MV-4-11 (cell line): Measurements from ENCODE around the gene TBC1D26.
A peak's percentile ranks its signal among the peaks of the same experiment; 100 is the strongest.
"Not testable (repeated sequence)": the region's sequence is repeated elsewhere in the genome, so short reads cannot be mapped to it uniquely, and the experiment has no call there.

Experiments used
- DNase-seq: peaks from one replicate; lab custom pipeline; 2025; lab: John Stamatoyannopoulos, UW

The TBC1D26 gene

DNA sequence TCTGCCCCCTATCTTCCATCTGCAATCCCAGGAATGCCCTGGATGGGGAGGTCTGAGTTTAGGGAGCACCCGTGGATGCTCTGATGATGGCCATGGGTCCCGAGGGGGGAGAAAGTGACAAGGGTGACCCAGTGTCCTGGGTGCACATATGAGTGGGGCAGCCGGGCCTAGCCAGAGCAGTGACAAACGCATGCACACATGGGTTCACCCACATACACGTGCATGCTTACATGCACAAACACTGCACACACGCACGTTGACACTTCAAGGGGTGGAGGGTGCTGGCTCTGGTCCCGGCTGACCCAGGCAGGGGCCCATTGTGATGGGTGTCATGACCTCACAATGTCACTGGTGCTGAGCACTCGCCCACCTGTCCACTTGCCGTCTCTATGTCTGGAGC is at the start of gene TBC1D26:
Gene TBC1D26 (plus strand): TSS at position 384 of the 400 bp plus-strand sequence. CDS start 3,066 bp downstream, outside the sequence.
- not testable (repeated sequence) for DNase-seq

DNA sequence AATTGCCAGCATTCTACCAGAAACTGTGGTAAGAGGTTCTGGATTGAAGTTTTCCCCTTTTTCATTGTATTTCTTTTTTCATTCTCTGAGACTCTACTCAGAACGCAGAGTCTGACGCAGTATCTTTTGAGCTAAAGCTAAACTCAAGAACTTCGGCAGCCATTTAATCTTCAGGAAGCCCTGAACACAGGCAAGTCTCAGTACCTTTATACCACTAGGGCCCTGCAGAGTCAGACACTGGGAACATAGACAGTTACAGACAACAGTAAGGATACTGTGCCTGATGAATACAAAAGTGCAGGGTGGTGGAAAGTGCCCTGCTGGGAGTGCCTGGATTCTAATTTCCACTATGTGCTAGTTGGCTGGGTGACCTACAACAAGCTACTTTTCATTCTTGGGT is 48.9 kb upstream of the TBC1D26 start:
- not testable (repeated sequence) for DNase-seq

DNA sequence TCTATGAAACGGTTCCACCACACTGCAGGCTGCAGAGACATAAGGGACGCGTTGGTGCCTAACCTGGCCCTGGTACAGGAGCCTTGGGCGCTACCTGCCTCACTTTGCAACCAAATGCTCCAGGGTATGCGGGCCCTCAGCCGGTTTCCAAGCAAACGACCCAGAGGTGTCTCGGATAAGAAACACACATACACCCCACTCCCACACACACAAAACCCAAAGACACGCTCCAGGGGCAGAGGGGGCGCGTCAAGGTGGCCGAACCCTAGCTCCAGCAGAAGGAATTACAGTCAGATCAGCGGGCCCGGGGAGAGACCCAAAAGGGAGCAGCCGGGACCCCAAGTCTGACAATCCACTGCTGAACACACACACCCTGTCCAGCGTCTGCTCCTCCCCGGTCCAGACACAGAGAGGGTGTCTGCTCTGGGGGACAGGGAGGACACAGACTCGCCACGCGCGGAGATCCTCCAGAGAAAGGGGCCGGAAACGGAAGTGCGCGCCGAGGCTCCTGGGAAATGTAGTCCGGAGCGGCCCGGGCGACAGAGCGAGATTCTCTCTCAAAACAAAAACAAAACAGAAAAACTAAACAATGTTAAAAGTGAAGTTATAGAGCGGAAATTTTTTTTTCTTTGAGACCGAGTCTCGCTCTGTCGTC is 48.1 kb upstream of the TBC1D26 start, which contains the start of gene TRIM16:
Gene TRIM16 (minus strand): TSS at position 488 of the 655 bp plus-strand sequence. CDS start 32,702 bp downstream, outside the sequence.
- DNase-seq, result peak; percentile 70

DNA sequence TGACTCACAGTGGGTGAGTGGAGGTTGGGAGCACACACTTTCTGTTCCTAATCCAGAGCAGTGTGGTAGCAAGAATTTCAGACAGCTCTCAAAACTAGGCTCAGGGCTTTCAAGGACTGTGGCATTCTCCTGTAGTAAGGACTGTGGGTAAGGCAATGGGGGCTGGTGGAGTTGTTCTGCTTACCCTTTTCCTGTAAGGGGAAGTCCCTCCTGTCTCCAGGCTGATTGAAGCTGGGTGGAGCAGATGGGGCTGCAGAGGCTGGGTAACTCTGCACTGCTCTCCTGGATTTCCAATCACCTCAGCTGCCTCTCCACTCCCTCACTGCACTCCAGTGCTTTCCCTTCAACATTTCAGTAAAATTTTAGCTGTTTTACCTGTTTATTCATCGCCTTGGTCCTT is 44.6 kb upstream of the TBC1D26 start:
- peak; percentile 56 for DNase-seq

DNA sequence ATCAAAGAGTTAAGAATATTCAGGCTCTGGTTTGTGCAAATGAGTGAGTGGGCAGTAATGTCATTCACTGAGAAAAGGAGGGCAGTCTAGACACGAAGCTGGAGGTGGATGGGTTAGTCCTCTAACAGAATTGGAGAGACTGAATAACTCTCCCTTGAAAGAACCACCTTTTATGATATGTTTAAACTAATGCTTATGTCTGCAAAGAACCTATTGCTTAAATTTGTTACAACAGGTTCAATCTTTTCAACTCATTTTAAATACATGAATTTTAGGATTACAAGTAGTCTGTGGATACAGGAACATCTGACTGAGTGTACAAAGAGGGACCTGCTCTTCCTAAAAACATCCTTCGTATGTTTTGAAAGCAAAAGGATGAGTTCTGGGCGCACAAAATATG is 33.1 kb upstream of the TBC1D26 start:
- not testable (repeated sequence) for DNase-seq

DNA sequence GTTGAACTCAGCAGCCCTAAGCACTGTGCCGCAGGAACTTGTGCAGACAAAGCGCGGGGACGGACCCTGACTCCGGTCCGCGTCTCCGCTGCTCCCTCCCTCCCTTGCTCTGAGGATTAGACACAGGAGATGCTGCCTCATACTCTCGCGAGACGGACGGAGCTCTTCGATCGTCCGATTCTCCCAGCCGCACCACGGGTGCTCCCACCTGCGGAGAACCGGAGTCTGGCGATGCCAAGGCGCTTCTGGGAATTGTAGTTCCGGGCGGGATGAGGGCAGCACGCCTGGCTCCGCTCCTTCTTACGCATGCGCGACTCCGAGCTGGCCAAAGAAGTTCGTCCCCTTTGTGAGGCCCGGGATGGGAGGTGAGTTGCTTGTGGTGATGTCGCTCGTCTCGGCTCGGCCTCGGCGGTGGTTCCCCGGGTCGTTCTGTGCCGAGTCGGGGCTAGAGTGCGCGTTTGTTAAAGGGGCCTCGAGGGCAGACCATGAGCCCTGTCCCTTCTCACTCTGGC is 32.6 kb upstream of the TBC1D26 start, which contains the start of gene ZNF286A:
Gene ZNF286A (plus strand): TSS at position 340 of the 512 bp plus-strand sequence. CDS start 578 bp downstream, outside the sequence.
- peak; percentile 100 for DNase-seq

DNA sequence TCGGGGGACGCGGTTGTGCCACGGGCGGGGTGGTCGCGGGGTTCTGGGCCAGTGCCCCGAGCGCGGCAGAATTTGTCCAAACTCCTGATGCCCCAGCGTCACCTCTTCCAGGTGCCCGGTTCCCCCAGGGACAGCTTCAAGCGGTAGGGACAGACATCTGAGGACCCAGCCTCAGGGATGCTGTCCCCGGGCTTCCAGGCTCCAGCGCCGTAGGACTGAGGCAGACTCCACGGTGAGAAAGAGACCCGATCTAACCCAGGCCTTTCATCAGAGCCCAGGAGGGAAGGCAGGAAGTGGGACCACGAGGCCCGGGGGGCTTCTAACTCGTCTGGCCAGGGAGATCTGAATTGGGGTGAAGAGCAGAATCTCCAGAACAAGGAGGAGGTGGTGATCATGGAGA is 32.1 kb upstream of the TBC1D26 start:
- DNase-seq, result not testable (repeated sequence)

DNA sequence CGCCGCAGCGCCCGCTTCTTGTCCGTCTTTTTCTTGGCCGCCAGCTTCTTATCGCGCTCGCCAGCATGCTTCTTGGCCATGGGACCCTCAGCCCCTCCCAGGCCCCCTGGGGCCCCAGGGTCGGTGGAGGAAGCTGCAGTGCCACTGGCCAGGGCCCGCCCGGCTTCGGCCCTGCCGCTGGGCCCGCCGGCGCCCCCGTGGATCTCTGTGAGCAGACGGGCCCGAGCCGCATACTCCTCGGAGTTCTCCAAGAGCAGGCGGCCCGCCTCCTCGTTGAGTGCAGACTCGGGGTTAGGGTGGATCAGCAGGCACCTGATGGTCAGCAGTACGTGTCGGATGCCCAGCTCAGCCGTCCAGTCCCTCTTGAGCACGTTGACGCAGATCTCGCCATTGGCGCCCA is 27.8 kb upstream of the TBC1D26 start:
- DNase-seq, result not testable (repeated sequence)

DNA sequence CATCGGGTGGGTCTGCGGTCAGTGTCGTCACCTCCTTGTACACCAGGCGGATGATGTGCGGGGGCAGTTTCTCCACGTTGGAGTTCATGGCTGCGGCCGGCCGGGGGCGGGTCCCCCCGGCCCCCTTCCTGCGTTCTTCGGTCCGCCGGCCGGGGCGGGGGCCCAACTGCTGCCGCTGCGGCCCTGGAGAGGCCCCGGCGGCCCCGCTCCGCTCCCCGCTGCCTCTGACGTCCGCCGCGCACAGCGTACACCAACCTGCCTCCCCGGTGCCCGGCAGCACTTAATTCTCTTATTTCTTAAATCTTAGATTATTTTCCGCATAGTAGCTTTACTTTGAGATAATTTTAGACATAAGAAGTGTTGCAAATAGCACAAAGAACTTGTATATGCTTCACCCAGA is 27.3 kb upstream of the TBC1D26 start:
- not testable (repeated sequence) for DNase-seq

DNA sequence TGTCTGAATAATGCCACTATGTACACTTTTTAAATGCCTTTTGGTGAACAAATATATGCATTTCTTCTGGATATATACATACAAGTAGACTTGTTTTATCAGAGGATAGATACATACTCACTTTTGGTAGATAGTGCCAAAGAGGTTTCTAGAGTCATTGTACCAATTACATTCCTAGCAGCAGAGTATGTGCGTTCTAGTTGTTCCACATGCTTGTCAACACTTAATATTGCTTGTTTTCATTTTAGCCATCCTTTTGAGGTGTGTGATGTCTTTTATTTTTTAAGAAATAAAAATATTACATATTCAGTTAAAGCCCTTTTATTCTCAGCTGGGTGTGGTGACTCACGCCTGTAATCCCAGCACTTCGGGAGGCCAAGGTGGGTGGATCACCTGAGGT is 23.2 kb upstream of the TBC1D26 start:
- DNase-seq, result not testable (repeated sequence)

DNA sequence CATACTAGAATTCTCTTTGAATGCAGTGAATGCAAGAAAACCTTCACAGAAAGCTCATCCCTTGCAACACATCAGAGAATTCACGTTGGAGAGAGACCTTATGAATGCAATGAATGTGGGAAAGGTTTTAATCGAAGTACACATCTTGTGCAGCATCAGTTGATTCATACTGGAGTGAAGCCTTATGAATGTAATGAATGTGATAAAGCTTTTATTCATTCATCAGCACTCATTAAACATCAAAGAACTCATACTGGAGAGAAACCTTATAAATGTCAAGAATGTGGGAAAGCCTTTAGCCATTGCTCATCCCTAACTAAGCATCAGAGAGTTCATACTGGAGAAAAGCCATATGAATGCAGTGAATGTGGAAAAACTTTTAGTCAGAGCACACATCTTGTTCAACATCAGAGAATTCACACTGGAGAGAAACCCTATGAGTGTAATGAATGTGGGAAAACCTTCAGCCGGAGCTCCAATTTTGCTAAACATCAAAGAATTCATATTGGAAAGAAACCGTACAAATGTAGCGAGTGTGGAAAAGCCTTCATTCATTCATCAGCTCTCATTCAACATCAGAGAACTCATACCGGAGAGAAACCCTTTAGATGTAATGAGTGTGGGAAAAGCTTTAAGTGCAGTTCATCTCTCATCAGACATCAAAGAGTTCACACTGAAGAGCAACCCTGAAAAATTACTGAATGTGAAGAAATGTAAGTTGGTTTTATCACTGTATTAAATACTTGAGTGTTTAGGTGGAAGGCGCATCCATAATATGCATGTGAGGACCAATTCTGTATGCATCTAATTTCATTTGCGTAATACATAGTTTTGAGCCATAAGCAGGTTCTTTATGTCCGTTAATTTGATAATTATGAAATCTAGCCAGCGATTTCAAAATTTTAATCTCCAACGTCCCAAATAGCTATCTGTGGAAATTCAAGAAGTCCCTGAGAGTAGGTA is 15.2 kb upstream of the TBC1D26 start:
- peak; percentile 18 for DNase-seq

DNA sequence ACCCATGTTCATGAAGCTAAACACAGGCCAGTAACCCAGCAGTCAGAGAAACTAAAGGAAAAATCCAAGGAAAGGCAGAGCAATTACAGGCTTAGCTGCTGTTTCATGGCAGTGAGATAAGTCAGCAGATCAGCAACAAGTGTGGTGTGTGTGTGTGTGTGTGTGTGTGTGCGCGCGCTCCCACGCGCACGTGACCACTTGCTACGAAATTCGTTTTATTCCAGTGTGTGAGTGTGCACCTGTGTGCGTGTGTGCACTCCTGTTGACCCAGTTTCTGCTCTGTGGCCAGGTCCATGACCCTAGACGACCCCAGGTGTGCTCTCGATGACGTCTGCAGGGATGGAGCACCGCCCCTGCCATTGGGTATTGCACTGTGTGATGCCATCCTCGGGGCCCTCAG is 1.5 kb upstream of the TBC1D26 start:
- not testable (repeated sequence) for DNase-seq

DNA sequence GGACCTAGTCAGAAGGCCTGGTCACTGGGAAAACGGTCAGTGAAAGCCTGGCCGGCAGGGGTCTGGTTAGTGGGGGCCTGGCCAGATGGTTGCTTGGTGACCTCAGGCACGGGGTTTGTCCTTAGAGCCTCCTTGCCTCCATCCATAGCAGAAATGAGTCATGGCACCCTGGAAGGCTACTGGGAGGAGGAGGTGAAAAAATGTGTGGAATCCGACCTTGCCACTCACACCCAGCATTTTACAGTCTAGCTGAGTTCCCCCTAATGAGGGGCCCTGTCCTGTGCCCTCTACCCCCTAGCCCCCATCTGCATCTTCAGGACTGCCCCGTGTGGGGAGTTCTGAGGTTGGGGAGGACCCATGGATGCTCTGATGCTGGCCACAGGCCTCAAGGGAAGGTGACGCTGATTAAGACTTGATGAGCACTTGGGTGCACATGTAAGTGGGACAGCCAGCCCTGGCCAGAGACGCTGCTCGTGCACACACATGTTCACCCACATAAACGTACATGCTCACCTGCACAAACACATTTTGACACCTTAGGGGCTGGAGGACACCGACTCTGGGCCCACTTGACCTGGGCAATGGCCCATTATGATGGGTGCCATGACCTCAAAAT is 1.2 kb downstream of the TBC1D26 start:
- DNase-seq, result not testable (repeated sequence)

DNA sequence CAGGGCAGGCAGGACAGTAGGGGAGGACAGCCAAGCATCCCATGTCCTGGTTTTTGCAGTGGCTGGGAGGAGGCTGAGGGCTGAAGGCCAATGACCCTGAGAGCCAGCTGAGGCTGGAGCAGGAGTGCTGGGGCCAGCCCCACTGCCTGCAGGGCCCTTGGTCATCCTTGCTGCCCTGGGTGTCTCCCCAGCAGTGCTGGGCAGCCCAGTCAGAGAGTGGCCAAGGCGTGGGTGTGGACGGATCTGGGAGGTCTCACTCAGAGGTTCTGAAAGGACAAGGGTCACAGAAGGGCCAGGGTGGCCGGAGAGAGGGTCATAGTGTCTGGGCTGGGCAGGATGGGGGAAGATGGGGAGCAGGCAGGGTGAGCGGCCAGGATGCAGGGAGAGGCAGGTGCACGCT is 4.5 kb downstream of the TBC1D26 start:
- not testable (repeated sequence) for DNase-seq

DNA sequence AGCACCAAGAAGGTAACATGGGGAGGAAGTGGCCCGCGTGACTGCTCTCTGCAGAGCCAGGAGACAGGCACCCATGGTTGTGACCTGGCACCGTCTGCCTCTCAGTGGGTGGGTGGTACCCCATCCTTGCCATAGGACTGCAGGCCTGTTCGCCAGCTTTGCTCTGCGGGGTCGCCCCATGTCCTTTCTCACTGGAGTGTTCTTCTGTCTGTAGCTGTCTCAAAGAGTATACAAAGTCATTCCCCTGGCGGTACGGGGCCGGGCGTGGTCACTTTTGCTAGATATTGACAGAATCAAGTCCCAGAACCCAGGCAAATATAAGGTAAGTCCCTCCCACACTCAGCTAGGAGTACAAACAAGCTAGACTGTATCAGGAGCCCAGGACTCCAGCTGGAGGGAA is 6.0 kb downstream of the TBC1D26 start:
- no peak for DNase-seq

DNA sequence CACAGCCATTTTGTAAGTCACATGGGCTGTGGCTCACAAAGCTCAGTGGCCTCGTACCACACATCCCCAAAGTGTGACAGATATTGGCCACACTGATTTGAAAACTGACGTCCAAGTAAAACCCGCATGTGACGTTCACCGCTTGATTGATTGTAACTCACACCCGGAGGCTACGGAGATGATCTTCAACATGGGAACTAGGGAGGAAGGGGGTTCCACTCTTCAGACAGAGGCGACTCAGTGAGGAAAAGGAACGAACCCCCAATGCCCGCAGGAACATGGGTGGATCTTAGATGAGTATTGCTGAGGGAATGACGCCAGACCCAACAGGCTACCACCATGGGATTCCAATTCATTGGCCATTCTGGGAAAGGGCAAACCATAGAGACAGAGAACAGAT is 7.2 kb downstream of the TBC1D26 start:
- not testable (repeated sequence) for DNase-seq

DNA sequence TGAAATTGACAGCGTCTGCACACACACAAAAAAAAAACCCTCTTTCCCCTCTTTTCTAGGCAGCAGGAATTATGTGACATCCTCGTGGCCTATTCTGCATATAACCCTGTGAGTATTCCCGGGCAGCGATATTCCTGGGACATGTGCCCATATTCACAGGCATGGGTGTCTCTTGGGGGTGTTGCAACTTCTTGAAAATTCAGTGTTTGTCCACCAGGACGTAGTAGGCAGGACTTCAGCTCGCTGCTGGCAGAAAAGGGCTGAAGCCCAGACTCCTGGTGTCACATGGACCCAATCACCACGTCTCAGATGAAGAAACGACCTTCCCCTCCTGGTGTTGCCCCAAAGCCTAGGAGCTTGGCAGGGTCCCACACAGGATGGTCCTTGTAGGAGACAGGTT is 8.0 kb downstream of the TBC1D26 start:
- DNase-seq, result not testable (repeated sequence)

DNA sequence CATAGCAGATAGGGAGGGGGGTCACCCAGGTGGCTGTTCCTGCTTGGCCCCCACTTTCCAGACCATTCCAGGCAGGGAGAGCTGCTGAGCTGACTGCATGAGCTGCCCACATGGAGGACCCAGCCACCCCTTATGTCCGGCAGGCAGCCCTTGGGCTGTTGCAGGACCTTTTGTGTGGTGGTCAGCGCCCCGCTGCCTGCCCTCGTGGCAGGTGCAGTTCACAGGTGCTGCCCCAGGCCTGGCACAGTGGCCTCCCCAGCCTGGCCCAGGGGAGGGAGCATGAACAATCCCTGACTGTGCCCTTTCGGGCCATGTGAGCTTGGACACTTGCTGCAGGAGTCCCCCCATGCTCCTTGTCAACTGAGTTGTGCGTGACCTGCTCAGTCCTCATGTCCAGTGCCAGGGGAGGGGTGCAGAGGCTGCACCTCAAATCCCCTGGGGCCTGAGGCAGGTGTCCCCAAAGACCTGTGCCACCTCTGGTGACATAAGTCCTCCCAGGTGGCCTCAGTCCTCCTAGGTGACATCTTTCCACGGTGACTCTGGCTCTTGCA is 8.6 kb downstream of the TBC1D26 start:
- no peak for DNase-seq

DNA sequence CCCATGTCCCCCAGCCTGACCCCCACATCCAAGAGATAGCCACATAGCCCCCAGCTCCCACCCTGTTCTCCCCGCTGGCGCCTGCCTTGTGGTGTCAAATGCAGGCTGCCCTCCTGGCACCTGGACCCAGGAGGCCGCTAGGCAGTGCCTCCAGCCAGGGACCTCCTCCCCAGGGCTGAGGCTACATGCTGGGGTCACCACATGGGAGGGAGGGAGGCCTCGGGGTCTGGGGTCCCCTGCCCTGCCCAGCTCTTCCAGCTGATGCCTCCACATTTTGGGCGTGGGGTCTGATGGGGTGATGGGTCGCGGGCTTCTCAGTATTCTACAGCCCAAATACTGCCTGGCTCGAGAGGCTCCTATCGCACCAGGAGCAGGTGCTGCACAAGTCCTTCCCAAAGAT is 9.5 kb downstream of the TBC1D26 start:
- no peak for DNase-seq

DNA sequence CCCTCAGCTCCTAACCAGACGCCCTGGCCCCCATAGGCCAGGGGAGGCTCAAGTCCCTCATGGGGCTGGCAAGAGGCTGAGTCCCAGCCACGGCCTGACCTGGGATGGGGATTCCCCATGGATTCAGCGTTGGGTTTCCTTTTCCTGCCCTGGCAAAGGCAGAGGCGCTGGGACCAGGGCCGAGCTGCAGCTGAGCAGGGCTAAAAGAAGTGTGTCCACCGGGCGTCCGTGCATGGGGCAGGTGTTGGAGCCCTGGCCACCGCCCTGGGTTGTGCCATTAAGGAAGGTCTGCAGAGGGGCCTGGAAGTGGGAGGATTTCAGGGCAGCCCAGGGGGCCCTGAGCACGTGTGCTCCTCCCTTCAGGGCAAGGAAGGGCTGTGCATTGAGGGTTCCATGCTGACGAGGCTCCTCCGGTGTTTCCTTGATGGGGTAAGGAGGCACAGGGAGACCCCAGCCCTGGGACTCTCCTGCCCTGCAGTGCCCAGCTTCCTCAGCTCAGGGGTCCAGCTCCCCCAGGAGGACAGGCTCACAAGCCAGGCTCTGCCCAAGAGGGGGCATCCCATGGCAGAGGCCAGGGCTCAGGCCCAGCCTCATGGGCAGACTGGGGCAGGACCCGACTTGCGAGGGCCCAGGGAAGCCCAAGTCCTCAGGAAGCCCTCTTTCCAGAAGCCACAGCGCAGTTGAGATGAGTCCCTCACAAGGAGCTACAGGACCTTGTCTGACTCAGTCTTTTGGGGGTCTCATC is 10.1 kb downstream of the TBC1D26 start:
- no peak for DNase-seq

DNA sequence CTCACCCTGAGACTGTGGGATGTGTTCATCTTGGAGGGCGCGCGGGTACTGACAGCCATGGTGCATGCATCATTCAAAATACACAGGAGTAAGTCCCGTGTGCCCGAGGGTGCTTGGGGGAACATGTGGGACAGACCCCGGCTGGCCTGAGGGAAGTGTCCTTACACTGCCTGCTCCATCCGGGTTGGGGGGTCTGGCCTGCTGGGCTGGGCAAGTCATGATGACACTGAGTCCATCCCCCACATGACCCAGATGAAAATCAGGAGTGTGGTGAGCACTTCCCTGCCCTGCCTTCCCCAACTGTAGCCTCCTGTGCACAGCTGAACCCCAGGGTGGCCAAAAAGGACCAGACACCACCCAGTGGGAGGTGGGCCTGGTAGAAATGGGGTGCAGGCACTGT is 10.8 kb downstream of the TBC1D26 start:
- DNase-seq, result no peak
